DMS 273 (cell line): ENCODE data around the gene IKBIP.
"Not testable (repeated sequence)": the region's sequence is repeated elsewhere in the genome, so short reads cannot be mapped to it uniquely, and the experiment has no call there.

Experiments used
- DNase-seq: peaks from one replicate; lab custom pipeline; 2025; ENCODE audit not compliant: unreplicated experiment; lab: John Stamatoyannopoulos, UW

IKBIP gene, protein sequence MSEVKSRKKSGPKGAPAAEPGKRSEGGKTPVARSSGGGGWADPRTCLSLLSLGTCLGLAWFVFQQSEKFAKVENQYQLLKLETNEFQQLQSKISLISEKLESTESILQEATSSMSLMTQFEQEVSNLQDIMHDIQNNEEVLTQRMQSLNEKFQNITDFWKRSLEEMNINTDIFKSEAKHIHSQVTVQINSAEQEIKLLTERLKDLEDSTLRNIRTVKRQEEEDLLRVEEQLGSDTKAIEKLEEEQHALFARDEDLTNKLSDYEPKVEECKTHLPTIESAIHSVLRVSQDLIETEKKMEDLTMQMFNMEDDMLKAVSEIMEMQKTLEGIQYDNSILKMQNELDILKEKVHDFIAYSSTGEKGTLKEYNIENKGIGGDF

DNA sequence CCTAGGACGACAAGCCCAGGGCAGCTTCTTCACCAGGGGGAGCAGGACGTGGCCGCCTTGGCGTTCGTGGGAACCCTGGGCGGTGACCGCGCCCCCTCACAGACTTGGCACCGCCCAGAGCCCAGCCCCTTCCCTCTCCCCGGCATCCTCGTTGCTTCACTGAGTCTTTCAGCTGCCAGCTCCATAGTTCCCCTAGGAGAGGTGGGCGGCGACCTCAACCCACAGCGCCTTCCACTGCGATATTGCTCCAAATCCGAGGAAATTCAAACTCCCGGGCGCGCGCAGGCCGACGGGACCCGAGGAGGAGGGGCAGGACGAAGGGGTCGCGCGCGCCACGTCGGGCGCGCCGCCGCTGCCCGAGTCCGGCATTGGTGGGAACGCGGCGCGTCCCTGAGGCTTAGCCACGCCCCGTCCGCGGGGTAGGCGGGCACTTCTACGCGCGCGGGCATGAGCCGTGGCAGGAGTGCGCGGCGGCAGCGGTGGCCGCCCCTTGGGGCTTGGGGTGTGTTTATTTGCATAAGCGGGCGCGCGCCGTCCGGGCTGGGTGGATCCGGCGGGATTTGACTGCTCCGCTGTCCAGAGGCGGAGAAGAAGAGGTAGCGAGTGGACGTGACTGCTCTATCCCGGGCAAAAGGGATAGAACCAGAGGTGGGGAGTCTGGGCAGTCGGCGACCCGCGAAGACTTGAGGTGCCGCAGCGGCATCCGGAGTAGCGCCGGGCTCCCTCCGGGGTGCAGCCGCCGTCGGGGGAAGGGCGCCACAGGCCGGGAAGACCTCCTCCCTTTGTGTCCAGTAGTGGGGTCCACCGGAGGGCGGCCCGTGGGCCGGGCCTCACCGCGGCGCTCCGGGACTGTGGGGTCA, at the start of gene IKBIP, which contains the start of gene APAF1:
TSS of gene IKBIP (minus strand) at position 77 of the 860 bp plus-strand sequence. CDS start 87 bp downstream, outside the sequence.
TSS of gene APAF1 (plus strand) at position 579 of the 860 bp plus-strand sequence. CDS start 3,070 bp downstream, outside the sequence.
- peak; percentile 97 for DNase-seq

DNA sequence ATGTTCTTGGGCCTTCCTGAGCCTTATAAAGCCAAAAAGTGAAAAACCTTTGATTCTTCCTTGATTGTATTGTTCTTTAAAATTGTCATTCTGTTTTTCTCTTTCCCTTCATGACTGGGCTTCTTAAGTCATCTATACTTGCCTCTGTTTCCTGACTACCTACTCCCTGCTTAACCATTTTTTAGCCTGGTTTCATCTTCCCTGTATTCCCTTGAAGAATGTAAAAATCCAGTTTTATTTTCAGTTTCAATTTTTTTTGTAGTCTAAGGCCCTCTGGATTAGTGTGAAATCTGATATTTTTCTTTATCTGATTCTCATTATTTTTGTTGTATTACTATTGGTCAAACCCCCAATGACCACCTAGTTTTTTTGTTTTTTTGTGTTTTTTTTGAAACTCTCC, 46.8 kb upstream of the IKBIP start:
- DNase-seq = no peak

DNA sequence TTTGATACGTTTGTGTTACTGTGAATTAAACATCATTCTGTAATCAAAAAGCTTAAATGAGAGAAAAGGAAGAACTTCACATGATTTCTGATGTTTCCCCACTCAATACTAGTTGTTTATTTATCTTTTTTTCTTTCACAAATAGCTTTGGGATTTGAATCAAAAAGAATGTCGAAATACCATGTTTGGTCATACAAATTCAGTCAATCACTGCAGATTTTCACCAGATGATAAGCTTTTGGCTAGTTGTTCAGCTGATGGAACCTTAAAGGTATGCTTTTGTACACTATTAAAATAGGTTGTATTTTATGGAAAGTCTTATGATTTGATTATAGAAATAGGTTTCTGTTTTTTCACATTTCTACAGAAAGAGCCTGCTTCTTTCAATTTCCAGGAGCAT, 42.0 kb upstream of the IKBIP start:
- no peak for DNase-seq

DNA sequence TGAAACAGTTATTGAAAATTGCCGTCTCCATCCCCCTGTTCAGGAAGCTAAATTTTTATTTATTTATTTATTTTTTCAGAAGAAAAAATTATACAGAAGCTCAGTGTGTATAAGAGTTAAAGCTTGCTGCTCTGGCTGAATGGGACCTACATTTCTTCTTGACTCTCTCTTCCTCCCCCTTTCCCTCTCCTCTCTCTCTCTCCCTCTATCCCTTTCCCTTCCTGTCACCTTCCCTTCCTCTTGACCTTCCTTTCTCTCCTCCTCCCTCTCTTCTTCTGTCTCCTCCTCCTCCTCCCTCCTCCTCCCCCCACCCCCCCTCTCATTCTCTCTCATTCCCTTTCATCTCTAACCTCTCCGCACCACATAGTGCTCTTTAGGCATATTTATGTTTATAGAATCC, 39.6 kb upstream of the IKBIP start:
- no peak for DNase-seq

DNA sequence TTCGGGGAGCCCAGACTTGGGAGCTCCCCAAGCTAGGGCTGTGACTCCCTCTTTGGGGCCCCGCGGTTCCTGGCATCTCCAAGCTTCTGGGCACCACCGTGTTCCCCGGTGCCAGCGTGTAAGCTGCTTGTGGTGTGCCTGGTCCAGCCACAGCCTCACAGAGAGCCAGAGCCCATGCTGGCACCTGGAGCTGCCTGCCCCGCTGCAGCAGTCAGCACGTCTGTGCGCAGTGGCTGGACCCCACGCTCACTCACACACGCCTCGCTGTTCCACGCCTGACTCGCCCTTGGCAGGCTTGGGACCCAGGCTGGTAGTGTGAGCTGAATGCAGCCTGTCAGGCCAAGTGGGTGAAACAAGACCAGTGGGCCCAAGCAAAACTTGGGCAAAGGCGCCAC, 35.0 kb upstream of the IKBIP start:
- DNase-seq = no peak

DNA sequence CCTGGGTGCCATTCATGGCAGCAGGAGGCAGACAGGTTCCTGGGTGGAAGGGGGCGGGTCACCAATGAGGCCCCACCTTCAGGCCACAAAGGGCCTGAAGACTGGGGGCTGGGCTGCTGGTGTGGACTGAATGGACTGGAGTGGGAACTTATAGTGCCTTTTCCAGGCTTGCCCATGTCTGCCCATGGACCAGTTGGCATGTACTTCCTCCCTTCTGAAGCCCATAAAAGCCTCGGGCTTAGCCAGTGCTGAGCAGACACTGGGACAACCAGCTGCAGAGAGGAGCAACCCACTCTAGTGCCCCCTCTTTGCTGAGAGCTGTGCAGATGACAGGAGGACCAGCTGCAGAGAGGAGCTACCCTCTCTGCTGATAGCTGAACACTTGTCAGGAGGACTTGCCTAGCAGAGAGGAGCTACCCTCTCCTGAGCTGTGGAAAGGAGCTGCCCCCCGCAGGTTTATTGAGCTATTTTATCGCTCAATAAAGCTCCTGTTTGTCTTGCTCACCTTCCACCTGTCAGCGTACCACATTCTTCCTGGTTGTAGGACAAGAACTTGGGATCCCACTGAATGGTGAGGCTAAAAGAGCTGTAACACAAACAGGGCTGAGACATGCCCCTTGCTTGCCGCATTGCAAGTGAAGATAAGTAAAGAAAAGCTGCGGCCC, 34.5 kb upstream of the IKBIP start:
- no peak for DNase-seq

DNA sequence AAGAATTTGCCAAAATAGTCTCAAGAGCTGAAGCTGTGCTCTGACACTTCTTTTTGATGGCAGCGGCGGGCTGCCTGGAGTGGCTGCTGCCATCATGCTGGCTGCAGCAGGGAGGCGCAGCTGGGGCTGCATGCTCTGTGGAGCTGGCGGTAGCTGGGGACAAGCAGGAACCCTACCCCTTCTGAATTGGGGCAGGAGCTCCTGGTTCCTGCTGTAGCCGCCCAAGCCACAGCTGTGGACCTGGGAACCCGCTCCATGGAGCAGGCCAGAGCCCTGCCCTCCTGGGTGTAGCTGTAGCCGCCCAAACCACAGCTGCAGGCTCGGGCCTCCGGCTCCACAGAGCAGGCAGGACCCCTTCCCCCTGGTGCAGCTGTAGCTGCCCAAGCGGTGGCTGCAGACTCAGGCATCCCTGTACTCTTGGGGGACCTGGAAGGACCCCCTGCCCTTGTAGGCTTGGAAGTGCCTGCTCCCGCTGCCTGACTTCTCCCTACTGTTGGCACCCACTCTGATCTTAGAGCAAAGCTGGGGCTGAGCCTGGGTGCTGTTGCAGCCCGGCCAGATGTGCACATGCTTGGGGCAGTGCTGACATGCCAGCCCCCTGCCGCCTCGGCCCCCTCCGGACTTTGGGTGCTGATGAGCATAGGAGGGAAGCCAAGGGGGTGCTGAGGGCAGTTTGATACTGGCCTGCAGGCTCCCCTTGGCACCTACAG, 33.8 kb upstream of the IKBIP start:
- no peak for DNase-seq

DNA sequence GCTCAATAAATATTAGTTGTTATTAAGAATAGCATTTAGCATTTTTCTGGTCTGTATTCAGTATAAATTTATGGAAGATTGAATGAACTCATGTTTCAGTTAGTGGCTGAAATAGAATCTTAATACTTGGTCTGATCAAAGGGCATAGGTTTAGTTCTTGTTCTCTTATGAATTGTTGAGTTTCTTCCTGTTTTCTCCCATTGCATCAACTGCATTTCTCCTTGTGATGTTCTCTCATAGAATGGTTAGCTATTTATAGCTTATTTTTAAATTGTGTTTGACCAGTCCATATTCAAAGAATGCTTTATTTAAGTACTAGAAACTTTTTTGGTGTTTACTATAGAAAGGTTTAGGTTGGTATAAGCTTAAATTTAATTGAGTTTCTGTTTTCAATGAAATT, 30.3 kb upstream of the IKBIP start:
- DNase-seq = no peak

DNA sequence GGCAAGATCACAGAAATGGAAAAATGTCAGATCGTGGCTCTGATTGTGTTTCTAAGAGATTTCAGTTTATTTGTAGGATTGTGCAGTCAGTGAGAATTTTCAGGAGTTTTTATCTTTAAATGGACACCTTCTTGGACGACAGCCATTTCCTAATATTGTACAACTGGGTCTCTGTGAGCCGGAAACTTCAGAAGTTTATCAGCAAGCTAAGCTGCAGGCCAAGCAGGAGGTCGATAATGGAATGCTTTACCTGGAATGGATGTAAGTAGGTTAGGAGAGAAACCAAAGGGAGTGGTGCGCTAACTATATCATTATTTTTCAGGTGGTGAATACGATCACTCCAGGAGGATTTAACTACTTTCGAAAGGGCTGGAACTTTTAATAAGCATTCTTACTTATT, 26.9 kb upstream of the IKBIP start:
- DNase-seq = no peak

DNA sequence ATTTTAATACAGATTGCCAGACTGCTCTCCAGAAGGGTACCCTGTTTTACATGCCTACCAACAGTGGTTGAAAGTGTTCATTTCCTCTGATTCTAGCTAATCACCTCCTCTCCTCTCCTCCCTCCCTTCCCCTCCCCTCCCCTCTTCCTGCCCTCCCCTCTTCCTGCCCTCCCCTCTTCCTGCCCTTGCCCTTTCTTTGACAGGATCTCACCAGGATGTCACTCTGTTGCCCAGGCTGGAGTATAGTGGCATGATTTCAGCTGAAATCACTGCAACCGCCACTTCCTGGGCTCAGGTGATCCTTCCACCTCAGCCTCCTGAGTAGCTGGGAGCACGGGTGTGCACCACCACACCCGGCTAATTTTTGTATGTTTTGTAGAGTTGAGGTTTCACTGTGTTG, 25.2 kb upstream of the IKBIP start:
- DNase-seq = no peak

DNA sequence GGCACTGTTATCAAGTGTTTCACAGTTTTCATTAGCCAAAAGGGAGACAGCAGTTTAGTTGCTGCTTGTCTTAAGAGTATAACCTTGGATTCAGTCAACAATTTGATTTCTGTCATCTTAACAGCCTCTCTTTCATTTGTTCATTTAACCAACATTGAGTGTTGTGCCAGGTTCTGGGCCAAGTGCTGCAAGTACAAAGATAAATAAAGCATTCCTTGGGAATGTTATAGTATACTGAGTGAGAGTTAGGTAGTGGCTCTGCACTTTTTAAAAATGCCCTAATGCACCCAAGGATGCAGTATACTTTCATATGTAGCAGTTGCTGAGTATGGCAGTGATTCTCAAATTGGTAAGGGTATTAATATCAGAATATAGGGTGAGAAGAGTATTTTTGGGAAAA, 15.9 kb upstream of the IKBIP start:
- DNase-seq = no peak

DNA sequence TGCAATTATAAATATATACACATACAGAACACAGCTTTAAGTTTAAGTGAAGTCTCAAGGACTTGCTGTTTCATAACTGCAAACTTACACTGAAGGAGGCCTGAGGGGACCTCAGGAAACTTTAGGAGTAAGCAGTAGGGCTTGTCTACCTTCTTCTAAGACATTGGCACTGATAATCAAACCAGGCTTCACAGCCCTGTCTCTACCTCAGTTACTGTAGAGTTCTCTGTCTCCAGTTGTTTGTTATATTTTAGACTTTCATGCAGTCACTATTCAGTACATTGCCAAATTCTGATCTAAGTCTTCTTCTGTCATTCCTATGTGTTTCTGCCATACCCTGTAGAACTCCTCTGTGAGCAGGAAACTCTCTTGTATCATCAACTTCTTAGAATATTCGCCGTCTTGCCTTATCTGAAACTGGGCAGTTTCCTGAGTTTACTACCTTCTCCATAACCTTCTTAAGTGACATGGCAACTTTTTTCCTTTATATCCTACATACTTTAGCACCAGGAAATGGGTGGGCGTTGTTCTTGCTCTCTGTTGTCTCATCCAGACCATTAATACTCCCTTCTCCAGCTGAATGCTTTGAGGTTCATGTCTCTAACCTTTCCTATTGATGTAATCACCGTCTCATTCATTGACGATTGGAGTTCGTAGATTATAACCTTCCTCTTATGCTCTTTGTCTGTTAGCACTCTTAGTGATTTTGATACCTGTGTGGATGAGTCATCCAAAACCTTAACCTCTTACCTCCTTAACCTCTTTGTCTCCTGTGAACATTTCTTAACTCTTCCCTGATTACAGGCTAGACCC, 11.9 kb upstream of the IKBIP start:
- DNase-seq = no peak

DNA sequence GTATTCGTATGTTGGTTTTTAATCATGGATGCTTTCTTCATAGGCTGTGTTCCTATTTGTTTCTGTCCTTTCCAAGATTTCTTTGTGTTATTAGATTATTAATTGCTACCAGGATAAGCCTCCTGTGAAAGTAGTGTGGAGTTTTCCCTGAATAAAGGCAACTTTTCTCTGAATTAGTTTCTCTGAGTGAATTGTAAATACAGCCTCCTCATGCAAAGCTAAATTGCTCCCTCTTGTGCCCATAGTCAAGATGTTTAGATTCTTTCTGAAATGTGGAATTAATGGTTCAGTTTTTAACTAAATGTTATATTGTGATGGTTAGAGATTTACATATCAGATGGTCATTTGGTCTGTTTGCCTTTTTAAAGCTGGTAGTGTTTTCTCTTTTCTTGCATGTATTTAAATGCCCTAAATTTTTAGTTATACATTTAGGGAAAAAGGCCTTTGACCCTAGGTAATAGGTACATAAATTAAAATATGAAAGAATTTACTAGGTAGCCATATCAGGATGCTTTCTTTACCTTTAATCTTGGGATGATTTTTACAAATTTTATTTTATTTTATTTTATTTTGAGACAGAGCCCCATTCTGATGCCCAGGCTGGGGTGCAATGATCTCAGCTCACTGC, 9.4 kb upstream of the IKBIP start:
- peak; percentile 60 for DNase-seq

DNA sequence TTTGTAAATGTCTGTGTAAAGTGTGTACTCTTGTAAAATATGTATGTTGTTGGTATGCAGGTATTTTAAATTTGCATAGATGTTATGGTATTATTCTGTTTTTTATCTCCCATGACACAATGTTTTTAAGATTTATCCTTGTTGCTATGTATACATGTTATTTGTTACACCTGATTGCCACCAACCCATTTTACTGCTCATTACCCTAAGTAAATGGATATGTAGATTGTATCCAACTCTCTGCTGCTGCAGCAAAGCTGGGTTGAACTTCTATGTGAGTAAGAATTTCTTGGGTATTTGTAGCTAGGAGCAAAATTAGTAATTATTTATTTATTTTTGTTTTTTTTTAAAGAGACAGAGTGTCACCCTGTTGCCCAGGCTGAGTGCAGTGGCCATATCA, 6.7 kb upstream of the IKBIP start:
- no peak for DNase-seq

DNA sequence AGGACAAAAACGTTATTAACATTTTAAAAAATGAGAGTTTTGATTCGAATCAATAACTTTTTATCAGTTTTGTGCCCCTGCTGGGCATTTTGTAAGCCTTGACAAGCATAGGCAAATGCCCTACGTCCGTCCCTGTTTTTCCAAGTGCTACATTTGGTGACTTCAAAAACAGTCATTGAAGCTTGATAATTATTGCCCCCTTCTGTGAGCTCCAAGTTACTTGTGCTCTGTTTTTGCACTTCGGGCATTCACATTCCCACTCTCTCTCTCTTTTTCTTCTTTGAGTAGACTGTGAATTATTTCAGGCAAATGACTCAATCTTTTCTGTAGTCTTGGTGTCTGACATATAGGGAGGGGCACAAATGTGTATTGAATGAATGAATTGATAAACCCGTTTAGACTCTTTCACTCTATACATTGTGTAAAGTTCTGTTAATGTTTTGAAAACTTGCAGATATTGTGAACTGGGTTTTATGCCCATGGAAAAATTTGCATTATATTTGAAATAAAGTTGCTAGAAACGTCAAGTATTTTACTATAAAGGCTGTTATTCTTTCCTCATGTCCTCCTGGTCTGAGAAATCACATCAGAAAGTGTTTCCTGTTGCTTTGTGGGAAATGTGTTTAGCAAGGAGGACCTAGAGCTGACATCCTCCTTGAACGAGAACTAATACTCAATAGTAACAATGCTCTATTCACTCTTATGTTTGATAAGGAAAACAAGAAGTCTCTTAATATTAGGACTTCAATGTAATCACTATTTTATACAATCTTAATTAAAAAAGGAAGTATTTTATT, 1.9 kb upstream of the IKBIP start:
- DNase-seq = peak; percentile 32

DNA sequence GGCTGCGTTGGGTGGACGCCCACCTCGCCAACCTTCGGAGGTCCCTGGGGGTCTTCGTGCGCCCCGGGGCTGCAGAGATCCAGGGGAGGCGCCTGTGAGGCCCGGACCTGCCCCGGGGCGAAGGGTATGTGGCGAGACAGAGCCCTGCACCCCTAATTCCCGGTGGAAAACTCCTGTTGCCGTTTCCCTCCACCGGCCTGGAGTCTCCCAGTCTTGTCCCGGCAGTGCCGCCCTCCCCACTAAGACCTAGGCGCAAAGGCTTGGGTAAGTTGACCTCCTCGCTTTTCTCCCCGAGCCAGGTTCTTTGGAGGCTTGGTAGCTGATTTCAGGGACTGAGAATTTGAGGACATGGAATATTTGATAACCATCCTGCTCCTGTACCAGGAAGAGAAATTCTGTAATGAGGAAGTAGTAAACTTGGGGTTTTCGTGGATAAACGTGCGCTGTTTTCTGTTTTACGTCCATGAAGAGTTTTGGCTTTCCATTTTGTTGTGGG, 1.0 kb upstream of the IKBIP start:
- DNase-seq = peak; percentile 47

DNA sequence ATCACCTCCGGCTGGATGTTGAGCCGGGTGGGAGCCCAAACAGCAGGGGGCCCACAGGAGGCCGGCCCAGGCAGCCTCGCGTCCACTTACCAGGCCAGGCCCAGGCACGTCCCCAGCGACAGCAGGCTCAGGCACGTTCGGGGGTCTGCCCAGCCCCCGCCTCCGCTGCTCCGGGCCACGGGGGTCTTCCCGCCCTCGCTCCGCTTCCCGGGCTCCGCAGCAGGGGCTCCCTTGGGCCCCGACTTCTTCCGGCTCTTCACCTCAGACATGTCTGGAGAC, 216 bp downstream of the IKBIP start:
- DNase-seq = no peak

DNA sequence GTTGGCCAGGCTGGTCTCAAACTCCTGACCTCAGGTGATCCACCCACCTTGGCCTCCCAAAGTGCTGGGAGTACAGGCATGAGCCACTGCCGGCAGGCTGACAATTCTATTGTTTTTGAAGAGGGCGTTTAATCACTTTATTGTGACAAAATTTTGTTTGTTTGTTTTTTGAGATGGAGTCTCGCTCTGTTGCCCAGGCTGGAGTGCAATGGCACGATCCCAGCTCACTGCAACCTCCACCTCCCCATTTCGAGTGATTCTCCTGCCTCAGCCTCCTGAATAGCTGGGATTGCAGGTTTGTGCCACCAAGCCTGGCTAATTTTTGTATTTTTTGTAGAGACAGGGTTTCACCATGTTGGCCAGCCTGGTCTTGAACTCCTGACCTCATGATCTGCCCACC, 1.8 kb downstream of the IKBIP start:
- not testable (repeated sequence) for DNase-seq

DNA sequence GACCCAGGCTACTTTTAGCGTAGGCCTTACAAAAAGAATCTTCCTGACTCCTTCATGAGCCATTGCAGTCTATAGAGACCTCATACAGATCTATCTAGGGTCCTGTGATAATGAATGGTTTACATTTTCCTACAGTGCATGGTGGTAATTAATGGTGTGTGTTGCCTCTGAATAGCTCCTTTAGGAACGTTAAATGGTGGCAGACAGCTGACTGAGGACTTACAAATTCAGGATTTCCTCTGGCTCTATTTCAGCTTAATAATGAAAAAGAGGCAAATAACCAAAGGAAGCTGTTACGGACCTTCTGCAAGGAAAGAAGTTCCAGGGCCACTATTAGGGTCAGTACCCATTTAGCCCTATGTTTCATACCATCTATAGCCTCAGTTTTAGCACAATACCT, 5.1 kb downstream of the IKBIP start:
- DNase-seq = no peak
